ENCODE measurements around the gene HAUS7.
A peak's percentile ranks its signal among the peaks of the same experiment; 100 is the strongest.

HAUS7 gene

DNA sequence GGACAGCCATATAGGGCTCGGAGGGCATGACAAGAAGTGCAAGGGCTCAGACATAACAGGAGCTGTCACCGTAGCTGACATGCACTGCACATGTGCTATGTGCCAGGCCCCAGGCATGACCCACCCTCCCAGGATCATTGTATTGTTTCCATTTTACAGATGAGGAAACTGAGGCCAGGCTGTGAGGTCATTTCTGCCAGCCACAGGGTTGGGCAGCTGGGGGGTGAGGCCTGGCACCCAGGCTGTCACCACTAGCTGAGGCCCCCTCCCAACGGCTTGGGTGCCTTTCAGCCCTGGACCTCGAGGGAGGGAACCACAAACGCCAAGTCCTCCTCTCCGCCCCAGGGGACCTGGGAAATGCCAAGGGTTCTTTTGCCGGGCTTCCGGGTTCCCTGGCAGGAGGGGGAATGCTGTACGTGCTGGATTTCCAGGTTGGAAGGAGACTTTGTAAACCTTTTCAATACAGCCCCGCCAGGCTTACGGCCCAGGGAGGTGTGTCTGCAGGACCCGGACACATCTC, 37.2 kb downstream of the HAUS7 start:
- no peak for DNase-seq

DNA sequence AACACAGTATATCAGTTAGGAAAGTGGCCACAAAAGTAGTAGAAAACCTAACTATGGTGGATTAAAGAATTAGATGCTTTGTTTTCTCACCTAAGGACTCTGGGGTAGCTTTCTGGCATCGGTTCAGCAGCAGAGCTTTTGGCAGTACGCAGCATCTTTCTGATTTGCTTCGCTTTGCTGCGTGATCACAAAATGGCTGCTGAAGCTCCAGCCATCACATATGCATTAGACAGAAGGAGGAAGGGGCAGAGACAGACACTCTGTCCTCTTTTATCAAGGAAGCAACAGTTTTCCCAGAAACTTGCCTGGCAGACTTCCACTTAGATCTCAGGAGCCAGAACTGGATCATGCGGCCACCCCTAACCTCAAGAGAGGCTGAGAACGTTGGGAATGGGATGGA, 39.6 kb downstream of the HAUS7 start:
- no peak for DNase-seq

DNA sequence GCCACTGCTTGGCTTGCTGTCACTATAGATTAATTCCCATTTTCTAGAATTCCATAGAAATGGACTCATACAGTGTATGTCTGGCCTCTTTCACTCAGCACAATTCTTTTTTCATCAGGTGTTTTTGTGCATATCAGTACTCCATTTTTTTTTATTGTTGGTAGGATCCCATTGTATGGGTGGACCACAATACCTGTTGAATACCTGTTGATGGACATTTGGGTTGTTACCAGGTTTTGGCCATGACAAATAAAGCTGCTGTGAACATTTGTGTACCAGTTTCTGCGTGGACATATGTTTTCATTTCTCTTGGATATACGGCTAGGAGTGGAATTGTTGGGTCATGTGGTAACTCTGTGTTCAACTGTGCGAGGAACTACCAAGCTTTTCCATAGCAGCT, 44.2 kb downstream of the HAUS7 start:
- DNase-seq: no peak

DNA sequence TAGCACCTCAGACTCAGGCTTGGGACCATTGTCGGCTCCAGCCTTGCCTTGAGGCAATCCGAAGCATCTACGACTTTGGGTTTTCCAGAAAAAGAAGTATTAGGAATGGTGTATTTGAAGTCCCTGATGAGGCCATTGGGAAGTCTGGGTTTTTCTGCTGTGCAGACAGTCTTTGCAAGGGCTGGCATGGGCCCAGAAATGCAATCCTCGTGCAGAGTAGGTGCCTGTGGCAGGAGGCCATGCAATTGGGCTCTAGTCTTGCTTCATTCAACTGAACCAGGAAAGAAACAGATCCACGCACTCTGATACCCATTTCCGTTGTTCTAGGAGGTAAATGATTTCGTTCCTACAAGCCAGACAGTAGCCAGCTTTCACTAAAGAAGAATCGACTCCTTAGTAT, 46.7 kb downstream of the HAUS7 start:
- DNase-seq: no peak

DNA sequence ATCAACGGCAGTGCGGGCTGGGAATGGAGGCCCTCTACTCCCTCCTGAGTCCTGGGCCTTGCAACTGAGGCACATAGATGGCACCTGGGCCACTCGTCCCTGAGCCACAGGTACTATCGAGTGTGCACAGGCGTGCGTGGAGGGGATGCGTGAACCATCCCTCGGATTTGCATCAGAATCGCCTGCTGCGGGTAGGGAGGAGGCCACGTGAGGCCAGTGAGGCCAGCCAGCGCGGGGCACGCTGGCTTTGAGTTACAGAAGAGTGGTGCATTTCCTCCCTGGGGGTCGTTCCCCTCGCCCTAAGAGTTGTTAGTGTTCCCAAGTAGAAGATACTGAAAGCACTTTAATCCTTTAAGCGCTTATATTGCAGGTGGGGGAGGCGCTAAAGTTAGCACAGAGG, 48.5 kb downstream of the HAUS7 start:
- no peak for DNase-seq

DNA sequence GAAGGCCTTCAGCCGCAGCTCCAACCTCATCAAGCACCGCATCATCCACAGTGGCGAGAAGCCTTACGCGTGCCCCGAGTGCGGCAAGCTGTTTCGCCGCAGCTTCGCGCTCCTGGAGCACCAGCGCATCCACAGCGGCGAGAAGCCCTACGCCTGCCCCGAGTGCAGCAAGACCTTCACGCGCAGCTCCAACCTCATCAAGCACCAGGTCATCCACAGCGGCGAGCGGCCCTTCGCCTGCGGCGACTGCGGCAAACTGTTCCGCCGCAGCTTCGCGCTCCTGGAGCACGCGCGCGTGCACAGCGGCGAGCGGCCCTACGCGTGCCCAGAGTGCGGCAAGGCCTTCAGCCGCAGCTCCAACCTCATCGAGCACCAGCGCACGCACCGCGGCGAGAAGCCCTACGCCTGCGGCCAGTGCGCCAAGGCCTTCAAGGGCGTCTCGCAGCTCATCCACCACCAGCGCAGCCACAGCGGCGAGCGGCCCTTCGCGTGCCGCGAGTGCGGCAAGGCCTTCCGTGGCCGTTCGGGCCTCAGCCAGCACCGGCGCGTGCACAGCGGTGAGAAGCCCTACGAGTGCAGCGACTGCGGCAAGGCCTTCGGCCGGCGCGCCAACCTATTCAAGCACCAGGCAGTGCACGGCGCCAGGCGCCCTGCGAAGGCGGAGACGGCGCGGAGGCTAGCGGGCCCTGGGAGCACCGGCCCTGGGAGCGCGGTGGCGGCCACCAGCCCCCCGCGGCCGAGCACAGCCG, 49.4 kb downstream of the HAUS7 start:
- DNase-seq: no peak

DNA sequence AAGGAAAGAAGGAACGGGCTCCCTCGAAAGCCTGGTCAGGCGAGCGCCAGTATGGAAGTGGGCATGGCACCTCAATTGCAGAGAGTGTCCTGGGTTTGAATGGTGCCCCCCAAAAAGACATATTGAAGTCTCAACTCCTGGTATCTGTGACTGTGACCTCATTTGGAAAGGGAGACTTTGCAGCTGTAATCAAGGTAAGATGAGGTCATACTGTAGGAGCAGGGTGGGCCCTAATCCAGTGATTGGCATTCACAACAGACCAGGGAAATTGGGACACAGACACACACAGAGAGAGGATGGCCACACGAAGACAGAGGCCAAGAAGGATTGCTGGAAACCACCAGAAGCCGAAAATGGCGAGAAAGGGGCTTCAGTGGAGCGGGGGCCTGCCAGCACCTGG, 52.7 kb downstream of the HAUS7 start:
- DNase-seq: no peak

DNA sequence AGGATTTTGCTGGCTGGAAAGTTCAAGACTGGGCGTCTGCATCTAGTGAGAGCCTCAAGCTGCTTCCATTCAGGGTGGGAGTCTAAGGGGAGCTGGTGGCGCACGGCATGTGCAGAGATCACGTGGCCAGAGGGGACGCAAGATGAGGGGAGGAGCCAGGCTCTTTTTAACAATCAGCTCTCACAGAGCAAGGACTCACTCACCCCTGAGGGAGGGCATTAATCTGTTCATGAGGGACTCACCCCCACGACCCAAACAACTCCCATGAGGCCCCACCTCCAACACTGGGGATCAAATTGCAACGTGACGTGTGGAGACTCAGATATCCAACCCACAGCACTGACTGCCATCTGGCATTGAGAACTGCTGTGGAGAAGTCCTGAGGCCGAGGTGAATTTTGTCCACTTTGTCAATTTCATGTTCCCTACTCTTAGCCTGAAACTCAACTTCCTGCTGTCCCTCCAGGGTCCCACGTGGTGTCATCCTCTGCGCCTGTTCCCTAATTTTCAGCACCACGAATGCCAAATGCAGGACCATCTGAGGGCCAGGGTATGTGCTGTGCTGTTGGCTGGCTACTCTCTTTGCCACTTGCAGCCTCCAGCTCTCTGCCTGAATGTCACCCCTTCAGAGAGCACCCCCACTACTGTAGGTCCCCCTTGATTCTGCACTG, 53.5 kb downstream of the HAUS7 start:
- DNase-seq: no peak

DNA sequence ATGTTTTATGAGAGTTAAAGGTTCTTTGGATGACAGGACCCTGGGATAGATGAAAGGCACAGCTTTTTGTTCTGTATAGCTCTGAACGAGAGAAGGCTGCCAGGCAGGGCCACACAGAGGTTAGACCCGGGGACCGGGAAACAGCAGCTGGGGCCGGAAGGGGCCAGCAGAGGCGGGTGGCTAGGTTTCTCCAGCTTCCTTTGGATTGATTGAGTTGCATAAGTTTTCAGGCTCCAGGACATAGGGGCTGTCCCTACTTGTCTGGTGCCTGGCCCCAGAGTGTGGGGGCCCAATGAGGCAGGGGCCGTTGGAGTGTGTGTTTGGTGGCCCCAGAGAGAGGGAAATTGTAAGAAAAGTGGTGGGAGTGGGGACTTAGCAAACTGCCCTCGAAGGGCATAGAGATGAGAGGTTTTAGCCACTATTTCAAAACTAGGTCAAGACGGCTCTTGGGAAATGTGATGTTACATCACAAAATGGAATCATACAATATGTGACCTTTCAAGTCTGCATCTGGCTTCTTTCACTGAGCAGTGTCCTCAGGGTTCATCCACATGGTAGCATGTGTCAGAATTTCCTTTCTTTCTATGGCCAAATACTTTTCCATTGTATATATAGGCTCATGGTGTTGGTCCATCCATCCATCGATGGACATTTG, 55.4 kb downstream of the HAUS7 start:
- DNase-seq: no peak

DNA sequence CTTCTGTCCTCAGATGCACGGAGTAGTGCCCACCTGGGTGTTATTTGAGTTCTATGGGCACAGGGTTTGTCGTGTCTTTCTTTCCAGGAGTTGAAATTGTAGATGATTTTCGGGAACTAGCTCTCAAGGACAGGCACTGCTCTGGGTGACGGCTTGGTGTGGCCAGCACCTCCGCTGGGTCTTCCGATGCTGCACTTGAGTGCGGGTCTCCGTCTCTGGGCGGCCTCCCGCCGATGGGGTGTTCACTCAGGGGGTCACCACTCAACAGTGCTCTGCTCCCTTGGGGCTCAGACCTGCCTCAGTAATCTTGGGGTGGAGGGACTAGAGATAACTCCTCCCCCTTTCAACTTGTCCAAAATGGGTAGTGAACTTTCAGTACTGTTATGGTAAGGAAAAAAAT, 56.6 kb downstream of the HAUS7 start:
- DNase-seq: no peak

DNA sequence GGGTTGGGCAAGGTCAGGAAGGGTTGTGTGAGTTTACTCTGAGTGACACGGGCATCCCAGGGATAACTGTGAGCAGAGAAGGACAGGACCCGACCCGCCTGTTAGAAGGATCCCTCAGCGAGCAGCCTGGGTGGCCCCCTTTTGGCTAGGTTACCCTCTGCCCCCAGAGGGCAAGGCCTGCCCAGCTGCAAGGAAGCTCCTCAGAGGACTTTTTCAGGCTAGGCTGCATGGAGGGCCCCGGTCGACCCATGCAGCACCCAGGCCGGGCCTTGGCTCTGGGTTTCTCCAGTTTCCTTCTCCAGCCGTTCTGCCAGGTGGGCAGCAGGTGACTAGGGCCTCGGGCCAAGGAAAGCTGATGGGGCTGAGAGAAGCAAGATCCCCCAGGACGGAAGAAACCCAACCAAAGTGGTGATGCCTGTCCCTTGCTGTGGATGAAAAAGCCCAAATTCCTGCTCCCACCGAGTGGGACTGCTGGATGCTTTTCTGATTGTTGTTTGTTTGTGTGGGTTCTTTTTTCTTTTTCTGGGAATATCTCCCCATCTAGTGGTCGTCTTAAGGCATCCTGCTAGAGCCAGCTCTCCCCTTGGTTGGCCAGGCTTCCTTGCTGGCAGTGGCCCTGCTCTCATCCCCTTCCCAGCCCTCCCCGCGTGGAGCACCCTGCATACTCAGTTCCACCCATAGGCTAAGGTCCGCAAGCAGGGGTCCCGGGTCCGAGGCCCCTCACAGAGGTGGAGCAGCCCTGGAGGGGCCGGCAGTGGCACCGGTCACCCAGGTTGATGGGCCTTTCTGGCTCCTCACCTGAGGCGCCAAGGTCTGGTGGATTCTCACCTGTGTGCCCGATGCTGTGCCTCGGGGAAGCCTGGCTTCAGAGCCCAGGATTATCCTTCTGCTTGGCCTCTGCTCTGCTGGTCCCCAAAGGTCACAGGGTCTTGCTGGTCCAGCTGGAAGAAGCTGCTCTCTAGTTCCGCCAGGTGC, 57.3 kb downstream of the HAUS7 start:
- DNase-seq: no peak

DNA sequence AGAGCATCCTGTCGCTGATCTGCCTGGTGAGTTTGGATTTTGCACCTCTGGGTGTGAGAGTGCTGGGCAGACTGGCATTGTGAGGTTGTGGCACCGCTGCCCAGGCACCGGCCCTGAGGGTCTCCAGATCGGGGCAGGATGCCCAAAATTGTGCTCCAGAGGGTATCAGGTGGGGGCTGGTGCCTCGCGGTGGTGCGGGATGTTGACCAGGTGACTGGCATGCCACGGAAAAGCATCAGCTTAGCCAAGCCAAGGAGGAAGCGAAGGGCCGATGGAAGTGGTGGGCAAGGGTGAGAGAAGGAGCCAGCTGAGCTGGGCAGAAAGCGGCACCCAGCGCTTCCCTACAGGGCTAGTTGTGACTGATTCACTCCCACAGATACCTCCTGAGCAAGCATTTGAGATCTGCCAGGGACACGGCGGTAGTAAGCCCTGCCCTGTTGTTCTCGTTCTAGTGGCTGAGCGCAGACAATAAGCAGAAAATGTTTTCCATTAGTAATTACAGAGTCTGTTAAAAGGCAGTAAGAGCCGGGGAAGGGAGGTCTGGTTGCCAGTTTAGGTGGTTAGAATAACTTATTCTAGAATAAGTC, 58.3 kb downstream of the HAUS7 start:
- no peak for DNase-seq

DNA sequence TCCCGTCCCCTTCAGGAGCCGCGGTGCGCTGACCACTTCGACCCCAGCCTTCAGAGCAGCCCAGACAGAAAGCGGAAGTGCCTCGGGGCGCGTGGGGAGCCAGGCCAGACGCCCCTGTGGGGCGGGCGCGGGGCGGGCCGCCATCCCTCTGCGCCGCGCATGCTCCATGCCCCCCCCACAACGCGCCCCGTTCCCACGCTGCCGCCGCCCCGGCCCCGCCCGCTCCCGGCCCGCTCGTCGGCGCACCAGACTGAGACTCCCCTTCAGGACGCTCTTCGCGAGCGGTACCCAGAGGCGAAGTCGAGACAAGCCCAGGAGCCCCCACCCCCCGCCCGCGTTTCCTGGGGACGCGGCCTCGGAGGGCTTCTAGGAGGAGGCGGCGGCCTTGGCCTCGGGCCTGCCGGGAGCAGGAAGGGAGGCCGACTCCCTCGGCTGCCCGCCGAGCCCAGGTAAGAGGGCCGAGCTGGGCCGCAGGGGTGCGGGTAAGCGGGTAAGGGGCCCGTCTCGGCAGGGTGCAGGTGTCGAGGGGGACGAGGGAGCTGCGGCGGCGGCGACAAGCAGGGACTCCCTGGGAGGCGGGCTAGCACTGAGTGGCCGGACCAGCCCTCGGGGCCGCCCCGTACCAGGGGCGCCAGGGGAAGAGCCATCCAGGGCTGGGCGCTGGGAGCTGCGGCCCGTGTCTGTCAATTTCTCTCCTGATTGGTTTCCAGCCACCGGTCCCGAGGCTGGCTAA, 59.0 kb downstream of the HAUS7 start, which contains the start of gene ZFP92:
TSS of gene ZFP92 (plus strand) at position 218 of the 733 bp plus-strand sequence. CDS start 6,851 bp downstream, outside the sequence.
- peak; percentile 35 to 41 for DNase-seq

DNA sequence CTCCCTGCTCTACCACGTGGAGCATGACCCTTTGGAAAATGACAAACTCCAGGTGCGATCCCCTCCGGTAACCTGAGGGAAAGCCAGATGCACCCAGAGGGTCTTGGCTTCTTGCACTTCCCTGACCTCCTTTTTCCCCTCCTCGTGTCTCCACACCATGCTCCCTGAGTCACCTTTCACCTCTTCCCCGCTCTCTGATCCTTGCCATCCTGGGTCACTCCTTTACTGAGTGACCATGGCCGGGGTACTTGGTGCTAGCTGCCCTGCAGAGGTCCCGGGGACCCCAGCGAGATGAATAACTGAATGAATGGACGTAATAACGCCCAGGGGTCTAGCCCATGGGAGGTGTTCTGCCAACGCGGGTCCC, 59.5 kb downstream of the HAUS7 start:
- DNase-seq: no peak

DNA sequence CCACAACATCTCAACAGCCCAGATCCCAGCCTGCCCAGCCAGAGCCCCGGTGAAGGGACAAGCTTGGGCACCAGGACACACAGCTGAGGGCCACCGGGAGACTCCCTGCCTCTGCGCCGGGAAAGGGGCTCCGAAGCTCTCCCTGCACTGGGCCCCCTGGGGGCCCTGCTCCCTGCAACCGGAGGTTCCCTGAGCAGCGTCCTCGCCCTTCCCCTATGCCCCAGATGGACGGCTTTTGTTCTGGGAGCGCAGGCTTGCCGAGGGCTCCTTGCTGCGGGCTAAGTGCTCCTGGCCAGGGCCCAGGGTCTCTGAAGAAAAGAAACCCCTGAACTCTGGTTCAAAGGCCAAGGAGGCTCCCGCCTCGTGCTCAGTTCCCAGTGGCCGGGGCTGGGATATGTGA, 60.0 kb downstream of the HAUS7 start:
- DNase-seq: no peak

DNA sequence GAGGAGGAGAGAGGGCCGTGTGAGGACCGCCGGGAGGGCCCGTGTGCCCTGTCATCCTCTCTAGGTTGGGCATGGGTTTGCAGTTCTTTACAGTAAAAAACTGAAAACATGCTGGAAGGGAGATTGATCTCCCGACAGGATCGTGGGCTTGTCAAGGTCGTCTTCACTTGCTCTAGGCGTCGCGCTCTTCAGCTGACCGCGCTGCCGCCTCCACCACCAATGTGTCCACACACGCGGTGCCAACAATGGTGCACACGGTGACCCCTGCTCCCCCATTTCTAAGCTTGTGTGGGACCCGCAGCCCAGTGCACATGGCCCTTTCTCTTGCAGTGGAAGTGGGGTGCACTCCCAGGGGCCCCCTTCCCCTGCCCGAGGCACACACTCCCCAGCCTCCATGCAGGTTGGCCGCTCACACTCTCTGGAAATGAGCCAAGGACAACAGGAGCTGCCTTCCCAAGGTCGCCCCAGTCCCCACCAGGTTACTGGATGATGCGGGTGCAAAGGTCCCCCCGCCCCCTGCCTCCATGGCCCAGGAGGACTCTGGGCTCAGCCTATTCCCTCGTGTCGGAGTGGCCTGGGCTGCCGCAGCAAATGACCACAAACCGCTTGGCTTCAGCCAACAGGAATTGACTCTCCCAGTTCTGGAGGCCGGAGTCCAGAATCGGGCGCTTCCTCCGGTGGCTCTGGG, 60.8 kb downstream of the HAUS7 start:
- DNase-seq: no peak

DNA sequence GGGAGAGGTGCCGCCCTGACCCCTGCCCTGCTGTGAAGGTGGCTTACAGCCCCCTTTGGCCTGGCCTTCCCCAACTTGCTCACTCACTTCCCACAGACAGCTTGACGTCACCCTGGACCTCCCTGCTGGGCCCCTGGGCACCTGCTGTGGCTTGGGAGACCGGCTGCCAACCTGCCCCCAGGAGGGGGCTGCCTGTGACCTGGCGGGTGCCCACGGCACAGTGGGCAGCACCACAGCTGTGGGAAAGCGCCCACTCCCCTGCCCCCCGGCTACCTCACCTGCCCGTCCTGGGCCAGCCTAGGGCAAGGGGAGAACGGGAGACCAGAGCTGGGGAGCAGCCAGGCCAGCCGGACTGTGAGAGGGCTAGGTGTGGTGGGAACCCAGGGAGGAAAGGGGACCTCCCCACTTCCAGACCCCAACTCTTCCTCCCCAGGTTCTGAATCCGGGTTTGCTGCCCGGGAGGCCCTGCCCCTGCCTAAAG, 61.5 kb downstream of the HAUS7 start:
- no peak for DNase-seq

DNA sequence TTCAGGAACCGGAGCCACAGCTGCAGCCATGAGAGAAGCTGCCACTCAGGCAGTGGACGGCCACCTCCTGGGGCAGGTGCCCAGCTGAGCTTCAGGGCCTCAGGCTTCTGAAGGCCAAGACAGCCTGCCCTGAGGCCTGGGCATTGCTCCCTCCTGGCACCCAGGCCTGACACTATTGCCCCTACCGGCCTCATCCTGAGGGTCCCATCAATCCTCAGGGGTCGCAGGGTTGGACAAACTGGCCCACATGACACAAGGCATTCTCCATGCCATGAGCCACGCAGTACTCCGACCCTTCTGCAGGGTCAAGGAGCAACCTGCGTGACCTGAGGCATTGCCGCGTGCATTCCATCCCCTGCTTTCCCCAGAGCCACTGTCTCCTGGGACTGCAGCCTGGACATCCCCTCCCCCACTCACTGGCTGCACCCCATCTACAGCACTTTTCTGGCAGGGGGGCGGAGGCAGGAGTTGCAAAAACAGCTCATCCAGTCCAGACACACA, 62.1 kb downstream of the HAUS7 start:
- no peak for DNase-seq

DNA sequence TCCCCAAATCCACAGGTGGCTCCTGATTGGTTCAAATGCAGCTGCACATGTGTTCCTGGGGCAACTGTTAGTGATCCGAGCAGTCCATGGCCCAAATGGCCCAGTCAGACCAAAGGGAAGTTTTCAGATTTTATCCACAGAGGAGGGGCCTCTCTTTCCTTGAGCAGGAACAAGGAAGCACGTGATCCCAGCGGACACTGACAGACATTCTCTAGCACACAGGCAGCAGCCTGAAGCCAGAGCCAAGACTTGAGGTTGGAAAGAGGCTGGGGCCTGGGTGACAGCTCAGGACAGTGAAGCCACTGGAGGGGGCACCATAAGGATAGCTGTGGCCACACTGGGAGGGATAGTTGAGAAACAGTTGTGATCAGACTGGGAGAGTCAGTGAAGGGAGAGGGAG, 62.6 kb downstream of the HAUS7 start:
- no peak for DNase-seq

DNA sequence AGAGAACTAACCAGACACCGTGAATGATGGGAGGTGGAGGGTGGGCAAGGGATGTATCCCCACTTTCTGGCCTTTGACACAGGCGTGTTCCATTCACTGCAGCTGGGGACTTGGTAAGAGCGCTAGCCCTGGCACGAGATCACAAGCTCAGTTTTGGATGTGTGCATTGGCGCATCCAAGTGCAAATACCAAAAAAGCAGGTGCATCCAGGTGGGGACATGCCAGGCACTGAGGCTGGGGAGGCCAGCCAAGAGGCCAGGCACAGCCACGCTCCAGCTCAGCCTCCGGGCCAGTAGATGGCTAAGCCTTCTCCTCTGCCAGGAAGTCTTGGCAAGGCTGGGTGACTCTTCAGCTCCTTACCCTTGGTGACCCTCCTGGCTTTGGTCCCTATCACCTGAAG, 63.5 kb downstream of the HAUS7 start:
- no peak for DNase-seq

DNA sequence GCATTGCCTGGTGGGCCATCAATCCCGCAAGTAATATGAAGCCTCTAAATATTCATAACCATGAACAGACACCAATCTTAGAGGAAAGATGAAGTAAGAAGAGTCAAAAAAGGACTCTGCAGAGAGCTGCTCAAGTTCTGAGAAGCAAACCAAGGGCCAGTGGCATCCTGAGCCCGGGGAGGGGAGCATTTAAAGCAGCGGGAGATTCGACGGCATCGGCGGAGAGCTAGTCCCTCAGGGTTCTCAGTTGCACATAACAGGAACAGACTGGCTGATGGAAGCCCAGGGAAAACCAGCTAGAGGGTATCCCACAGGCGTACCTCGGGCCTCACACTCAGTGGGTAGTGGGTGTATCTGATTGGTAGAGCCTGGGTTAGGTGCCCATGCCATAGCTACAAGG, 64.4 kb downstream of the HAUS7 start:
- no peak for DNase-seq
